Loucy (cell line): Measurements from ENCODE around the gene ZNF615.

Experiments used
- EZH2phosphoT487 ChIP-seq: fragments of 200-600 bp; IDR thresholded peaks from 2 replicates; pipeline ENCODE4 v1.6.1; 2018; ENCODE audit warnings: antibody characterized with exemption, mild to moderate bottlenecking, moderate library complexity, borderline replicate concordance
- TF ChIP-seq, protein P1 (sequence below): fragments of 200-600 bp; sonication (generic); conservative IDR thresholded peaks from 2 replicates; pipeline ENCODE4 v1.5.1; 2014; ENCODE audit warnings: mild to moderate bottlenecking, antibody characterized with exemption, low read length

DNA sequence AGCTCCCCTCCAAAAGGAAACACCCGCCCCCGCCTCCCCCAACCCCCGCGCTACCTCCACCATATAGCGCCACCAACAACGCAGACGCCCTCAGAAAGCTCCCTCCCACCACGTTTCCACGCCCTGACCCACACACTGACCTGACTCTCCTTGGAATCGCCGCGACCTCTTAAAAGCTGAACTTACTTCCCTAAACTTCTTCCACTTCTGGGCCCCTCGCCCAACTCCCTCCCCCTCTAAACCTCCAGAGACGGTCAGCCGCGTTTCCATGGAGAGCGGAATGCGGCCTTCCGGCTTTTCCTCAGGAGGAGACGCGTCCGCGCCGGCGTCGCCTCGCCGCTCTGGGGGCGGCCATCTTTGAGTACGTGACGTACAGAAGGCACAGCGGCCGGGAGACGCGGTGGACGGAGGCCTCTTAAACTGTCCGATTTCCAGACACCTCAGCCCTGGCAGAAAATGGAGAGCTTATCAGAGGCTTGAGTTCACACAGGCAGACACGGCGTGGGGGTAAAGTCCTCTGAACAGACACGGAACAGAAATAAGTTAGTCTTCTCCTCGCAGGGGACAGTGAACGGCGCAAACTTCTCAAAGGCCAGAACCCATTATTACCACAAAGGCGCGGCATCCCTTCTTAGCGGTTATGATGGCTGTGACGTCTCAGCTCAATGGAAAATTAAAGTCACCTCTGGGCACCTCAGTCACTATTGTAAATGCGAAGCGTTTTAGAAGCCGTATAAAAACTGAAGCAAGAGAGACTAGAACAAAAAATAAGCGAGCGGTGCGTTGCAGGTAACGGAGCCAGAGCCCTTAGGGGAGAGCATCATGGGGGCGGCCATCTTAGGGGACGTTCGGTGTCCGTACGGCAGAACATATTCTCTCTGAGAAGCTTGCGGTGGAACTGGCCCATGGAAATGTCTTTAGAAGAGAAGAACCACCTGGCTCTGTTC, 40.8 kb upstream of the ZNF615 start, which contains the start of gene ZNF432:
- TF ChIP-seq, protein P1, sequence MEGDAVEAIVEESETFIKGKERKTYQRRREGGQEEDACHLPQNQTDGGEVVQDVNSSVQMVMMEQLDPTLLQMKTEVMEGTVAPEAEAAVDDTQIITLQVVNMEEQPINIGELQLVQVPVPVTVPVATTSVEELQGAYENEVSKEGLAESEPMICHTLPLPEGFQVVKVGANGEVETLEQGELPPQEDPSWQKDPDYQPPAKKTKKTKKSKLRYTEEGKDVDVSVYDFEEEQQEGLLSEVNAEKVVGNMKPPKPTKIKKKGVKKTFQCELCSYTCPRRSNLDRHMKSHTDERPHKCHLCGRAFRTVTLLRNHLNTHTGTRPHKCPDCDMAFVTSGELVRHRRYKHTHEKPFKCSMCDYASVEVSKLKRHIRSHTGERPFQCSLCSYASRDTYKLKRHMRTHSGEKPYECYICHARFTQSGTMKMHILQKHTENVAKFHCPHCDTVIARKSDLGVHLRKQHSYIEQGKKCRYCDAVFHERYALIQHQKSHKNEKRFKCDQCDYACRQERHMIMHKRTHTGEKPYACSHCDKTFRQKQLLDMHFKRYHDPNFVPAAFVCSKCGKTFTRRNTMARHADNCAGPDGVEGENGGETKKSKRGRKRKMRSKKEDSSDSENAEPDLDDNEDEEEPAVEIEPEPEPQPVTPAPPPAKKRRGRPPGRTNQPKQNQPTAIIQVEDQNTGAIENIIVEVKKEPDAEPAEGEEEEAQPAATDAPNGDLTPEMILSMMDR: no peak
- no peak for TF ChIP-seq EZH2phosphoT487
